Ishikawa (cell line): ENCODE results near the gene PSMG4.

Experiments used
- EGR1 ChIP-seq: IDR thresholded peaks from 2 replicates; pipeline ENCODE4 v1.6.1; 2012
- EP300 ChIP-seq: IDR thresholded peaks from 2 replicates; pipeline ENCODE4 v1.6.1; 2012; ENCODE audit warnings: borderline replicate concordance
- MAX ChIP-seq: IDR thresholded peaks from 2 replicates; pipeline ENCODE4 v1.6.1; 2012
- NFIC ChIP-seq: IDR thresholded peaks from 2 replicates; pipeline ENCODE4 v1.6.1; 2012
- RAD21 ChIP-seq: IDR thresholded peaks from 2 replicates; pipeline ENCODE4 v1.6.1; 2012; ENCODE audit warnings: low read depth
- TAF1 ChIP-seq: IDR thresholded peaks from 2 replicates; pipeline ENCODE4 v1.6.1; 2012; ENCODE audit warnings: low read depth, mild to moderate bottlenecking
- TCF12 ChIP-seq: IDR thresholded peaks from 2 replicates; pipeline ENCODE4 v1.6.1; 2012; ENCODE audit warnings: low read depth
- USF1 ChIP-seq: IDR thresholded peaks from 2 replicates; pipeline ENCODE4 v1.6.1; 2012
- YY1 ChIP-seq: IDR thresholded peaks from 2 replicates; pipeline ENCODE4 v1.6.1; 2012; ENCODE audit warnings: low read depth
- ZBTB7A ChIP-seq: IDR thresholded peaks from 2 replicates; pipeline ENCODE4 v1.6.1; 2012; ENCODE audit warnings: low read depth
- TF ChIP-seq, protein P1 (sequence below): IDR thresholded peaks from 2 replicates; pipeline ENCODE4 v1.6.1; 2012; ENCODE audit warnings: low read depth, mild to moderate bottlenecking

DNA sequence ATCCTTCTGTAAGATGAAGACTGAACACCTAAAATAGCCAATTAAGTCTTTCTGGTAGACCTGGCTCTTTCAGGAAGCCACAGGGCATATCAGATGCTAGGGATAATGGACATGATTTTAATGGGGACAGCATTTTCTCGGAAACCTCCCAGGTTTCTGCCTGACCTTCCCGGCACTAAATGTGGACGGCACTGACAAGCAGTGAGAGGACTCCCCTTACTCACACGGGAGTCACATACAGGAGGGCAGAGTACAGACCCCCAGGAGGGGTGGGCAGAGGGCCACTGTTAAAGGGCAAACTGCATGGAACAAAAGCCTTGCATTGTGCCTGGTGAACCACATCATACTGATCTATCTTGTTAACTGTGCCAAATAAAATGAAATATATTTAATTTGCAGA is 19.9 kb downstream of the PSMG4 start:
- TF ChIP-seq TAF1 (no peak), MAX (no peak), EGR1 (no peak), USF1 (no peak), RAD21 (no peak), TCF12 (no peak), YY1 (no peak), NFIC (no peak), EP300 (no peak), ZBTB7A (no peak)
- TF ChIP-seq, protein P1, sequence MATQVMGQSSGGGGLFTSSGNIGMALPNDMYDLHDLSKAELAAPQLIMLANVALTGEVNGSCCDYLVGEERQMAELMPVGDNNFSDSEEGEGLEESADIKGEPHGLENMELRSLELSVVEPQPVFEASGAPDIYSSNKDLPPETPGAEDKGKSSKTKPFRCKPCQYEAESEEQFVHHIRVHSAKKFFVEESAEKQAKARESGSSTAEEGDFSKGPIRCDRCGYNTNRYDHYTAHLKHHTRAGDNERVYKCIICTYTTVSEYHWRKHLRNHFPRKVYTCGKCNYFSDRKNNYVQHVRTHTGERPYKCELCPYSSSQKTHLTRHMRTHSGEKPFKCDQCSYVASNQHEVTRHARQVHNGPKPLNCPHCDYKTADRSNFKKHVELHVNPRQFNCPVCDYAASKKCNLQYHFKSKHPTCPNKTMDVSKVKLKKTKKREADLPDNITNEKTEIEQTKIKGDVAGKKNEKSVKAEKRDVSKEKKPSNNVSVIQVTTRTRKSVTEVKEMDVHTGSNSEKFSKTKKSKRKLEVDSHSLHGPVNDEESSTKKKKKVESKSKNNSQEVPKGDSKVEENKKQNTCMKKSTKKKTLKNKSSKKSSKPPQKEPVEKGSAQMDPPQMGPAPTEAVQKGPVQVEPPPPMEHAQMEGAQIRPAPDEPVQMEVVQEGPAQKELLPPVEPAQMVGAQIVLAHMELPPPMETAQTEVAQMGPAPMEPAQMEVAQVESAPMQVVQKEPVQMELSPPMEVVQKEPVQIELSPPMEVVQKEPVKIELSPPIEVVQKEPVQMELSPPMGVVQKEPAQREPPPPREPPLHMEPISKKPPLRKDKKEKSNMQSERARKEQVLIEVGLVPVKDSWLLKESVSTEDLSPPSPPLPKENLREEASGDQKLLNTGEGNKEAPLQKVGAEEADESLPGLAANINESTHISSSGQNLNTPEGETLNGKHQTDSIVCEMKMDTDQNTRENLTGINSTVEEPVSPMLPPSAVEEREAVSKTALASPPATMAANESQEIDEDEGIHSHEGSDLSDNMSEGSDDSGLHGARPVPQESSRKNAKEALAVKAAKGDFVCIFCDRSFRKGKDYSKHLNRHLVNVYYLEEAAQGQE, result no peak
